HL-60 (cell line): ENCODE measurements around the gene MYLK2.
A peak's percentile ranks its signal among the peaks of the same experiment; 100 is the strongest.

ENCODE experiments used
- DNase-seq, 2 experiments: peaks; one replicate each; pipeline ENCODE4 v3.0.0-alpha.2; 2010 to 2020; ENCODE audit warnings: low read depth in 1 of 2, low spot score in 1 of 2
- H3K27ac ChIP-seq: fragments of 250-450 bp; sonication (Bioruptor Pico); replicated peaks from 2 replicates; pipeline ENCODE4 v1.5.1; 2020; ENCODE audit warnings: mild to moderate bottlenecking, moderate library complexity
- H3K27me3 ChIP-seq: fragments of 250-450 bp; sonication (Bioruptor Pico); 2 replicates; pipeline ENCODE4 v1.5.1; 2021; ENCODE audit warnings: mild to moderate bottlenecking, moderate library complexity; ENCODE audit not compliant: insufficient read depth, poor library complexity, severe bottlenecking
- H3K4me3 ChIP-seq: replicated peaks from 2 replicates; pipeline ENCODE4 v1.5.1; 2011; ENCODE audit warnings: mild to moderate bottlenecking, control low read depth, low read length; ENCODE audit not compliant: insufficient read depth
- CTCF ChIP-seq: IDR thresholded peaks from one replicate; pipeline ENCODE4 v1.5.1; 2011; ENCODE audit warnings: low read length, control low read depth, inconsistent platforms; ENCODE audit not compliant: insufficient read depth
- GABPA ChIP-seq: IDR thresholded peaks from 2 replicates; pipeline ENCODE4 v1.6.1; 2012; ENCODE audit warnings: low read depth
- POLR2AphosphoS5 ChIP-seq: IDR thresholded peaks from 2 replicates; pipeline ENCODE4 v1.6.1; 2012; ENCODE audit warnings: low read depth
- REST ChIP-seq: IDR thresholded peaks from 2 replicates; pipeline ENCODE4 v1.6.1; 2012; ENCODE audit warnings: low read depth; ENCODE audit not compliant: insufficient replicate concordance
- SPI1 ChIP-seq: IDR thresholded peaks from 2 replicates; pipeline ENCODE4 v1.6.1; 2012; ENCODE audit warnings: low read depth, mild to moderate bottlenecking, borderline replicate concordance

MYLK2 gene

GRCh38 chr20:31859998-31860380, 40.8 kb downstream of the MYLK2 start:
- Histone ChIP-seq H3K4me3 (no peak overlapping the region), H3K27ac (no peak overlapping the region), H3K27me3 (peaks cover 35% of the 10 kb centered on the region)
- DNase-seq: no peak
- TF ChIP-seq REST (no peak), SPI1 (no peak), GABPA (no peak), CTCF (no peak), POLR2AphosphoS5 (no peak)

- peaks cover 35% of the 10 kb centered on the region for H3K27me3 ChIP-seq
- H3K27ac ChIP-seq: no peak overlapping the region
- H3K4me3 ChIP-seq: peak overlapping the region; percentile 34
- no peak for DNase-seq
- TF ChIP-seq REST (no peak), GABPA (no peak), SPI1 (no peak)
These were observed 41.4 kb downstream of the MYLK2 start for GRCh38 chr20:31860390-31861134.

- DNase-seq: no peak
These were observed 41.9 kb downstream of the MYLK2 start for GRCh38 chr20:31861135-31861384.

More at GRCh38 chr20:31861135-31861384, 41.9 kb downstream of the MYLK2 start:
- TF ChIP-seq SPI1 (no peak), CTCF (no peak), POLR2AphosphoS5 (no peak), REST (no peak), GABPA (no peak)
- Histone ChIP-seq H3K4me3 (peak overlapping the region; percentile 34), H3K27me3 (peaks cover 35% of the 10 kb centered on the region), H3K27ac (no peak overlapping the region)
